Fibroblast of pulmonary artery (primary cell): ENCODE results near the gene ARHGEF38.

Experiments used
- DNase-seq: peaks from one replicate; pipeline ENCODE4 v3.0.0-alpha.2; 2010; ENCODE audit warnings: low read depth
- H3K4me3 ChIP-seq: replicated peaks from 2 replicates; pipeline ENCODE4 v1.5.1; 2011; ENCODE audit warnings: low read depth, mild to moderate bottlenecking, control low read depth, low read length, moderate library complexity
- TF ChIP-seq, protein P1 (sequence below): IDR thresholded peaks from 2 replicates; pipeline ENCODE4 v1.5.1; 2011; ENCODE audit warnings: mild to moderate bottlenecking, control low read depth, low read length, inconsistent platforms; ENCODE audit errors: missing control alignments

The ARHGEF38 gene

DNA sequence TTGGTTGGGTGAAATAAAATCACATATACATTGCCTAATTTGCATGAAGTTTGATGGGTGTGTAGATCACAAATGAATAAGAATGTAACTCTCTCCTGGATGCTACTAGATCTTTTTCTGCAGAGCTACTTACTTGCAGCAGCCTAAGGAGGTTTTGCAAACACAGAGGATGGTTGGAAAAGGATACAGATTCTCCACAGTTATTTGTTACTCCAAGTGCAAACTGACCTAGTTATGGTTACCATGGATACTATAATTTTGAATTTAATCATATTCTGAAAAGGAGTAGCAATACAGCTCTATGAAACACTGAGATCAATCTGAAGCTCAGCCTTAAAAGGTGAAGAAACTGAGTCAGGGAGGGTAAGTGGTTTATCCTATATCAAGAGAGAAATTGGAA lies 9.1 kb upstream of the ARHGEF38 start:
- DNase-seq, result no peak
- TF ChIP-seq, protein P1, sequence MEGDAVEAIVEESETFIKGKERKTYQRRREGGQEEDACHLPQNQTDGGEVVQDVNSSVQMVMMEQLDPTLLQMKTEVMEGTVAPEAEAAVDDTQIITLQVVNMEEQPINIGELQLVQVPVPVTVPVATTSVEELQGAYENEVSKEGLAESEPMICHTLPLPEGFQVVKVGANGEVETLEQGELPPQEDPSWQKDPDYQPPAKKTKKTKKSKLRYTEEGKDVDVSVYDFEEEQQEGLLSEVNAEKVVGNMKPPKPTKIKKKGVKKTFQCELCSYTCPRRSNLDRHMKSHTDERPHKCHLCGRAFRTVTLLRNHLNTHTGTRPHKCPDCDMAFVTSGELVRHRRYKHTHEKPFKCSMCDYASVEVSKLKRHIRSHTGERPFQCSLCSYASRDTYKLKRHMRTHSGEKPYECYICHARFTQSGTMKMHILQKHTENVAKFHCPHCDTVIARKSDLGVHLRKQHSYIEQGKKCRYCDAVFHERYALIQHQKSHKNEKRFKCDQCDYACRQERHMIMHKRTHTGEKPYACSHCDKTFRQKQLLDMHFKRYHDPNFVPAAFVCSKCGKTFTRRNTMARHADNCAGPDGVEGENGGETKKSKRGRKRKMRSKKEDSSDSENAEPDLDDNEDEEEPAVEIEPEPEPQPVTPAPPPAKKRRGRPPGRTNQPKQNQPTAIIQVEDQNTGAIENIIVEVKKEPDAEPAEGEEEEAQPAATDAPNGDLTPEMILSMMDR, result no peak
- no peak overlapping the region for H3K4me3 ChIP-seq

- H3K4me3 ChIP-seq, result no peak overlapping the region
- TF ChIP-seq, protein P1, result no peak
- DNase-seq, result no peak
Observed at GRCh38 chr4:105543881-105544280, 8.5 kb upstream of the ARHGEF38 start.

DNA sequence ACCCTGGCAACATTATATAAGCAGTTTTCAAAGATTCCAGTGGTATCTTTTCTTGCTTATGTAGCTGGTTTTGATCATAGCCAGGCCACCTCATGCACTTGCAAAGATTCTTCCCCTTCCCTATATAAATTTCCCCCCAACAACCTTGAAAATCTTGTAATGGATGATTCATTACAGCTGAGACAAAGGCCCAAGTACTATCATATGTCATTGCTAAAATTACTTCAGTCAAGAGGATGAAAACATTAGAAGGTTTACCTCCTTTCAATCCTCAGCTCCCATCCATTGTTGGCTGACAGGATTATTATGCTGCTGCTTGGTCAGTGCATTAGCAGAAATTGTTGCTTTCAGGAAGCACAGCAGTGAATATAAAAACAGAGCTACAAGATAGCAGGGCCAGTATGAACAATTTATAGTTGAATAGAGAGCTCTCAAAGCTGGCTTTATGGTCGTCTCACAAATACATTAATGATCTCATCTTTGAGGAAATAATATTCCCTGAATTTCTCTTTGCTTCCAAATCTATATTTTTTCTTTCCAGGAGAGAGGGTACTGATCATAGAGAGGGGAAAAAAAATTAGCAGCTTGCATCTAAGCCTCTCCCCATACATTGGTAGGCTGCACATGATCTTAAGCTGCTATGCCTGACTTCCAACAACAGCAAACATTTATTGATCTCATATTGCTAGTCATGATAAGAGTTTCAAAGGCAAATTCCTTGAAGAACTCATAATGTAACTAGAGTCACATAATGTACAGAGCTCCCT lies 7.7 kb upstream of the ARHGEF38 start:
- H3K4me3 ChIP-seq, result no peak overlapping the region
- TF ChIP-seq, protein P1, result no peak
- no peak for DNase-seq

- TF ChIP-seq, protein P1, result no peak
- no peak for DNase-seq
Observed at GRCh38 chr4:105546086-105546485, 6.3 kb upstream of the ARHGEF38 start.

GRCh38 chr4:105547769-105548168 lies 4.7 kb upstream of the ARHGEF38 start:
- DNase-seq, result no peak
- H3K4me3 ChIP-seq, result no peak overlapping the region
- TF ChIP-seq, protein P1, result no peak

More at GRCh38 chr4:105546086-105546485, 6.3 kb upstream of the ARHGEF38 start:
- no peak overlapping the region for H3K4me3 ChIP-seq

DNA sequence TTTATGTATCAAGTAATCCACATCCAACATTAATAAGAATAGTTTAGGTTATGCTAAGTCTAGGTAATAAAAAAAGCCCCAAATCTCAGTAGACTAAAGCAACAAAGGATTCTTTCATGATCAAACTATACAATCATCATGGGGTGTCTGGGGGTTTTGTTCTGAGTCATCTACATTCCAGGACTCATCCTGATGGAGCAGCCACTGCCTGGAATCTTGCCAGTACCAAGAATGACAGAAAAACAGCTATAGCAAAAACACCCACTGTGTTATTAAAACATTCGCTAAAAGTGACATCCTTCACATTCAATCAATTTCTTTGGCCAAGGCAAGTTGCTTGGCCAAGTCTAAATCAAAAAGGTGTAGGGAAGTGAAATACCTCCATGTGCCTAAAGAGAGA lies 3.9 kb upstream of the ARHGEF38 start:
- no peak for DNase-seq
- H3K4me3 ChIP-seq, result no peak overlapping the region
- TF ChIP-seq, protein P1, result no peak

- no peak overlapping the region for H3K4me3 ChIP-seq
- DNase-seq, result no peak
- TF ChIP-seq, protein P1, result no peak
Observed at GRCh38 chr4:105550641-105551040, 1.8 kb upstream of the ARHGEF38 start.
